Glutamatergic neuron (in vitro differentiated cells): Measurements from ENCODE around the gene SORT1. TPM values are rescaled to one million over a fixed set of nuclear protein-coding genes. Genes with fewer than 3 reads are reported as not detected.

Source experiments
- DNase-seq: peaks from one replicate; pipeline ENCODE4 v3.0.0; 2022
- H3K27ac Mint-ChIP-seq: one replicate; pipeline ENCODE4 v1.8.0; 2020; ENCODE audit warnings: mild to moderate bottlenecking, mixed read lengths, inconsistent platforms; ENCODE audit not compliant: unreplicated experiment
- H3K27me3 Mint-ChIP-seq: one replicate; pipeline ENCODE4 v1.8.0; 2020; ENCODE audit warnings: mild to moderate bottlenecking, moderate library complexity, mixed read lengths, inconsistent platforms; ENCODE audit not compliant: unreplicated experiment
- H3K36me3 Mint-ChIP-seq: one replicate; pipeline ENCODE4 v1.8.0; 2020; ENCODE audit warnings: mild to moderate bottlenecking, mixed read lengths, inconsistent platforms; ENCODE audit not compliant: unreplicated experiment
- H3K4me1 Mint-ChIP-seq: one replicate; pipeline ENCODE4 v1.8.0; 2020; ENCODE audit warnings: mild to moderate bottlenecking, low read depth, mixed read lengths, inconsistent platforms; ENCODE audit not compliant: unreplicated experiment
- H3K4me3 Mint-ChIP-seq: one replicate; pipeline ENCODE4 v1.8.0; 2020; ENCODE audit warnings: mild to moderate bottlenecking, mixed read lengths, inconsistent platforms; ENCODE audit not compliant: unreplicated experiment
- H3K9me3 Mint-ChIP-seq: one replicate; pipeline ENCODE4 v1.8.0; 2020; ENCODE audit warnings: mild to moderate bottlenecking, moderate library complexity, mixed read lengths, inconsistent platforms; ENCODE audit not compliant: unreplicated experiment
- total RNA-seq: library from RNA; stranded (reverse); fragmentation: NEBNext Ultra II Directional; extraction: Animal tissue kit (Norgen Biotek cat#: 25700); gene quantifications from one replicate; pipeline ENCODE4 v1.2.1, GENCODE V29; 2021; ENCODE audit not compliant: unreplicated experiment
- TF ChIP-seq, protein P1 (sequence below): fragments of 200-600 bp; sonication (generic); IDR thresholded peaks from one replicate; pipeline ENCODE4 v1.5.0; 2021; ENCODE audit not compliant: partially characterized antibody, unreplicated experiment

The SORT1 gene
- total RNA-seq, 1 donor from 2014 or later = 53.2 TPM

DNA sequence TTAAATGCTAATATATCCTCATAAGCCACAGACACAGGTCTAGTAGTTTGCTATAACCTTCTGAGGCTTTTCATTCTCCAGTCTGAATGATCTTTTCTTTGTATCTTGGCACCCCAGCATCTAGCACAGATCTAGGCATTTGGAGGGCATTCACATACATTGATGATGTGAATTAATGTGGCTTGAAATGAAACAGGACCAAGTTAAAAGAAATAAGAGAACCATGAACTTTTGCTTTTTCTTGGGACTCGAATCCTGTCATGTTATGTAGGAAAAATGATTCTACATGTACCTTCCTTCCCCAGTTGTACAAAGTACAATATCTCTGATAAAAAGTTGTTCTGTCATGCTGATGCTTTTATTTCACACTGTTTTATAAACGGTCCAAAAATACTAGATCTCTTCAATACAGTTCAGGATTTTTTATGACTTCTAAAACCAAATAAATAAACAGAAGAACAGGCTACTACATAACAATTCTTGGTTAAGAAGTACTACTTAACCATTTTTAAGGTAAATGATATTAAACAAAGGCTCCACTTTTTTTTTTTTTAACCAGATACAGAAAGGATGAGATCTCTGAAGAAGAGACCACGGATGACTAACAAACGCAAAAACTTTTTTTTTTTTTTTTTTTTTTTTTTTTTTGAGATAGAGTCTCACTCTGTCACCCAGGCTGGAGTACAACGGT, 3.0 kb downstream of the SORT1 start:
- no peak overlapping the region for H3K4me3 Mint-ChIP-seq
- TF ChIP-seq, protein P1, sequence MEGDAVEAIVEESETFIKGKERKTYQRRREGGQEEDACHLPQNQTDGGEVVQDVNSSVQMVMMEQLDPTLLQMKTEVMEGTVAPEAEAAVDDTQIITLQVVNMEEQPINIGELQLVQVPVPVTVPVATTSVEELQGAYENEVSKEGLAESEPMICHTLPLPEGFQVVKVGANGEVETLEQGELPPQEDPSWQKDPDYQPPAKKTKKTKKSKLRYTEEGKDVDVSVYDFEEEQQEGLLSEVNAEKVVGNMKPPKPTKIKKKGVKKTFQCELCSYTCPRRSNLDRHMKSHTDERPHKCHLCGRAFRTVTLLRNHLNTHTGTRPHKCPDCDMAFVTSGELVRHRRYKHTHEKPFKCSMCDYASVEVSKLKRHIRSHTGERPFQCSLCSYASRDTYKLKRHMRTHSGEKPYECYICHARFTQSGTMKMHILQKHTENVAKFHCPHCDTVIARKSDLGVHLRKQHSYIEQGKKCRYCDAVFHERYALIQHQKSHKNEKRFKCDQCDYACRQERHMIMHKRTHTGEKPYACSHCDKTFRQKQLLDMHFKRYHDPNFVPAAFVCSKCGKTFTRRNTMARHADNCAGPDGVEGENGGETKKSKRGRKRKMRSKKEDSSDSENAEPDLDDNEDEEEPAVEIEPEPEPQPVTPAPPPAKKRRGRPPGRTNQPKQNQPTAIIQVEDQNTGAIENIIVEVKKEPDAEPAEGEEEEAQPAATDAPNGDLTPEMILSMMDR = no peak
- H3K4me1 Mint-ChIP-seq = peaks cover 29% of the 10 kb centered on the region
- no peak overlapping the region for H3K27ac Mint-ChIP-seq
- peaks cover 8% of the 10 kb centered on the region for H3K9me3 Mint-ChIP-seq
- no peaks in the 10 kb centered on the region for H3K36me3 Mint-ChIP-seq
- H3K27me3 Mint-ChIP-seq = peaks cover 2% of the 10 kb centered on the region
- no peak for DNase-seq

DNA sequence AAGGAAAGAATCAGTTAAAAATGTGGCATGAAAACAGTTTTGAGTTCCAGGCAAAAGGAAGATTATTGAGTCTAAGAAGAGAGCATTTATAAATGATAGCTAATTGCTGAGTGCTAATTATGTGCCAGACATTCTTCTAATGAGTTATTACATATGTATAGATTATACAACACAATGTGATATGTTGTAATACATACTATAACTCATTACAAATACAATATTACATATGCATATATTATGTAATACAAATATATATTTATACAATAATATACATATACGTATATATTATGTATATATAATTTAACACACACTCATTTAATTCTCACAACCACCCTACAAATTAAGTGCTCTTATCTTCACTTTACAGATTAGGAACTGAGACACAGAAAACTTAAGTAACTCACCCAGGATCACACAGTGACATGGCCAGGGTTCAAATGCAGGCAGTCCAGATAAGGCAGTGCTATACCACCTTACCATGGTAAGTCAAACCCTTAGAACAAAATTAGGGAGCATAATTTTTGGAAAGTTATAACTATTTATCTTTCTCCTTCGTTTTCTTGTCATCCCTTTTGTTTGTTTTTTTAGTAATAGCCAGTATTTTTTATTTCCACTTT, 4.0 kb downstream of the SORT1 start:
- Mint-ChIP-seq H3K4me3 (no peak overlapping the region), H3K36me3 (no peaks in the 10 kb centered on the region), H3K27me3 (peaks cover 2% of the 10 kb centered on the region), H3K27ac (no peak overlapping the region), H3K4me1 (peaks cover 32% of the 10 kb centered on the region), H3K9me3 (peaks cover 7% of the 10 kb centered on the region)
- TF ChIP-seq, protein P1 = no peak
- DNase-seq = no peak

DNA sequence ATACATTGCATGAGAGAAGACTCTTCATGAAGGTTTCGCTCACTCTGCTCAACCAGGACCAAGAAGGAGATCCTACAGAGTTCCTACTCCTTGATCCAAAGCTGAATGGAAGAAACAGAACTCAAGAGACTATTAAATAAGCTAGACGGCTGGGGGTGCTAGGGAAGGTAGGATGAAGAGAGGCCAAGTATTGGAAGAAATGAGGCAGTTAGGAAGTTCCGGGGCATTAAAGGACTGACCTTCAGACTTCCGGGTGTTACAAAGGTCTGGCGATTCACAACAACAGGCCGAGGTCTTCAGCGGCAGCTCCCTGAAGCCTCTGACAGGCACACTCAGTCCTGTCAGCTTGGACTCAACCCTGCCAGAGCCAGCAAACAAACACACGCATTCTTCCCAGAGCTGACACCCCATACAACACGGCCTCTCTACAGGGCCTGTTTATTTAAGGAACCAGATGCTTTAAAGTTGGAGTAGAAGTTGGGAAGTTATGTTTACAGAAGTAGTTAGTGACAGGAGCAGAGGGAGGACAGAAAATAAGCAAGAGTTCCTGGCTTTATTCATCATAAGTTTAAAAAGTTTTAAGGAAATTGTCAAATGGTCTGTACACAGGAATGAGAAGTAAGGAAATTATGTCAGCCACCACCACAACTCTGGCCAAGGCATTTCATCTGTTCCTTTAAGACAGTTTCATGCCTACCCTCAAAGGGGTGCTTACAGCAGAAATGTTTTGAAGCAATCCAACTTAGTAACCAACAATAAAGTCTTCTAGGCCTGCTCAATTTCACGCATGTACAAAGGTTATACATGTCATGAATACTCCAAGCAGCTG, 4.7 kb downstream of the SORT1 start:
- no peak for DNase-seq
- Mint-ChIP-seq H3K27ac (no peak overlapping the region), H3K9me3 (peaks cover 6% of the 10 kb centered on the region), H3K4me3 (no peak overlapping the region), H3K27me3 (peaks cover 2% of the 10 kb centered on the region), H3K36me3 (no peaks in the 10 kb centered on the region), H3K4me1 (peaks cover 28% of the 10 kb centered on the region)
- TF ChIP-seq, protein P1 = no peak

DNA sequence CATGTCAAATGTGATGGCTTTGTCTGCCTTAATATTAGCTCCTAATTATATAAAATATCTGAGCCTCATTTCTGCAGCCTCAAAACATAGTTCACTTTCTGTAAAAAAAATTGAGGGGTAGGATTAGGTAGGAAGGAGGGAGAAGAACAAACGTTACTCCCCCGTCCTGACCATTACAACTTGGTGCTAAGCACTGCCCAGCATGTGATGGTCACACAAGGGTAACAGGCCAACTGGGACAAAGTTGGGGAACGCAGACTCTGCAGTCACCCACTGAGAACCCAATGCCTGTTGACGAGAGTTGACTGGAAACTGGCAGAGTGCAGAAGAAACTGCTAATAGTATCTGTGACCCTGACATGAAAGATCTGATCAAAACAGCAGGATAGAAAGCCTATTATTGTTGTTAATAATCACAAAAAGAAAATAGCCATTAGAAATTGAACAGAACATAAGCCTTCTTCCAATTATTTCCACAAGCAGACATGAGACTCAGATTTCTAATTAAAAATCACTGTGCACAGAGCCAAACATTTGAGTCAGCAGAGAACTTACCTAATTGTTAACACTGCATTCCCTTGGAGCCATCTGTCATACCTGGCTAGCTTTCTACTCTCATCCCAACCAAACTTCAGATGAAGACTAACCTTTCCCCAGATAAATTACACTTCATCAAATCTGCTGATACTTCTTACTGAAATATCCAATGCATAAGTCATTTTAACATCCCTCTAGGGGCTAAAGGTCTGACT, 5.5 kb downstream of the SORT1 start:
- no peak for DNase-seq
- Mint-ChIP-seq H3K36me3 (no peaks in the 10 kb centered on the region), H3K27me3 (peaks cover 2% of the 10 kb centered on the region), H3K27ac (no peak overlapping the region), H3K9me3 (peaks cover 6% of the 10 kb centered on the region), H3K4me3 (no peak overlapping the region), H3K4me1 (peaks cover 28% of the 10 kb centered on the region)
- TF ChIP-seq, protein P1 = no peak
